GM12878 (cell line): Measurements from ENCODE around the gene TRAF3IP3. TPM values are rescaled to one million over a fixed set of nuclear protein-coding genes. Genes with fewer than 3 reads are reported as not detected.

ENCODE experiments used
- ASH2L ChIP-seq: fragments of 300-600, 200-600 bp; sonication (generic); IDR thresholded peaks from 2 replicates; pipeline ENCODE4 v1.6.1; 2017; ENCODE audit warnings: low read depth, mild to moderate bottlenecking, borderline replicate concordance
- BRCA1 ChIP-seq: IDR thresholded peaks from 2 replicates; pipeline ENCODE4 v1.6.1; 2011; ENCODE audit warnings: low read depth, low read length, improper control_type of control experiment
- CBX3 ChIP-seq: fragments of 200-600 bp; sonication (generic); IDR thresholded peaks from 2 replicates; pipeline ENCODE4 v1.6.1; 2016; ENCODE audit warnings: low read depth, borderline replicate concordance
- CREB1 ChIP-seq: IDR thresholded peaks from 2 replicates; pipeline ENCODE4 v1.6.1; 2012; ENCODE audit warnings: low read depth, mild to moderate bottlenecking, inconsistent platforms
- EP300 ChIP-seq, 2 experiments: fragments of 150-350 bp in 1 of 2; IDR thresholded peaks; 2 replicates each; pipeline ENCODE4 v1.6.1; 2011 to 2012; ENCODE audit warnings: low read depth in 2 of 2, low read length in 2 of 2, borderline replicate concordance in 1 of 2, improper control_type of control experiment in 1 of 2, inconsistent platforms in 1 of 2; ENCODE audit not compliant: control insufficient read depth in 1 of 2
- FOXK2 ChIP-seq: fragments of 450-650 bp; IDR thresholded peaks from 2 replicates; pipeline ENCODE4 v1.6.1; 2017; ENCODE audit warnings: mild to moderate bottlenecking, moderate library complexity
- GABPA ChIP-seq: IDR thresholded peaks from 2 replicates; pipeline ENCODE4 v1.6.1; 2014; ENCODE audit warnings: antibody characterized with exemption, low read depth, mild to moderate bottlenecking, inconsistent platforms
- IKZF1 ChIP-seq: fragments of 450-650 bp; conservative IDR thresholded peaks from 2 replicates; pipeline ENCODE4 v1.6.1; 2017; ENCODE audit warnings: antibody characterized with exemption, mild to moderate bottlenecking
- MTA3 ChIP-seq: IDR thresholded peaks from 2 replicates; pipeline ENCODE4 v1.6.1; 2012; ENCODE audit warnings: low read length, inconsistent platforms, borderline replicate concordance
- MYC ChIP-seq: IDR thresholded peaks from 2 replicates; pipeline ENCODE4 v1.6.1; 2011; ENCODE audit warnings: mild to moderate bottlenecking, low read length, moderate library complexity, inconsistent platforms; ENCODE audit not compliant: insufficient read depth, insufficient replicate concordance, insufficient read length, severe bottlenecking
- NFIC ChIP-seq: IDR thresholded peaks from 2 replicates; pipeline ENCODE4 v1.6.1; 2012; ENCODE audit warnings: low read depth, mild to moderate bottlenecking, inconsistent platforms, low read length, moderate library complexity
- NR2C1 ChIP-seq: fragments of 450-650 bp; IDR thresholded peaks from 2 replicates; pipeline ENCODE4 v1.6.1; 2017; ENCODE audit warnings: antibody characterized with exemption, mild to moderate bottlenecking, moderate library complexity
- POLR2AphosphoS5 ChIP-seq: IDR thresholded peaks from 2 replicates; pipeline ENCODE4 v1.6.1; 2011; ENCODE audit warnings: mild to moderate bottlenecking, low read length, inconsistent platforms
- RELA ChIP-seq: fragments of 450-650 bp; IDR thresholded peaks from 2 replicates; pipeline ENCODE4 v1.8.0; 2014; ENCODE audit warnings: borderline replicate concordance; ENCODE audit not compliant: partially characterized antibody
- SMAD1 ChIP-seq: fragments of 450-650 bp; IDR thresholded peaks from 2 replicates; pipeline ENCODE4 v1.6.1; 2018; ENCODE audit warnings: mild to moderate bottlenecking, low read depth; ENCODE audit not compliant: partially characterized antibody
- SUPT20H ChIP-seq: IDR thresholded peaks from 2 replicates; pipeline ENCODE4 v1.6.1; 2011; ENCODE audit warnings: low read depth, mild to moderate bottlenecking, low read length, moderate library complexity, borderline replicate concordance; ENCODE audit not compliant: control insufficient read depth
- TCF3 ChIP-seq: IDR thresholded peaks from 2 replicates; pipeline ENCODE4 v1.6.1; 2012; ENCODE audit warnings: low read depth, mild to moderate bottlenecking, low read length, borderline replicate concordance; ENCODE audit not compliant: insufficient read depth
- YY1 ChIP-seq: IDR thresholded peaks from 2 replicates; pipeline ENCODE4 v1.6.1; 2011; ENCODE audit warnings: low read depth, mild to moderate bottlenecking, low read length
- ZBED1 ChIP-seq: IDR thresholded peaks from 2 replicates; pipeline ENCODE4 v1.6.1; 2016; ENCODE audit warnings: borderline replicate concordance
- ZNF274 ChIP-seq: IDR thresholded peaks from one replicate; pipeline ENCODE4 v1.8.0; 2011; ENCODE audit not compliant: insufficient read length, insufficient read depth
- ZNF622 ChIP-seq: fragments of 450-650 bp; IDR thresholded peaks from 2 replicates; pipeline ENCODE4 v1.6.1; 2017; ENCODE audit warnings: mild to moderate bottlenecking, inconsistent platforms
- ZZZ3 ChIP-seq: IDR thresholded peaks from 2 replicates; pipeline ENCODE4 v1.6.1; 2011; ENCODE audit warnings: low read depth; ENCODE audit not compliant: control insufficient read depth, insufficient read length
- polyA plus RNA-seq, 11 experiments: library from polyadenylated mRNA; depleted of rRNA in 4 of 11; unstranded in 6 of 11; stranded (reverse) in 5 of 11; fragments of >200 nt; fragmentation: Nextera tagmentation in 4 of 11; fragmentation: Illumina TruSeq in 1 of 11; extraction: Ambion mirVana in 4 of 11; extraction: Trizol in 1 of 11; gene quantifications; 1 replicate in 1 of 11; 2 replicates in 10 of 11; pipeline versions ENCODE4 v1.2.1 to v1.2.3, GENCODE V29; 2011 to 2016; ENCODE audit warnings: inconsistent platforms in 2 of 11, missing spikeins in 2 of 11, low read depth in 1 of 11
- total RNA-seq, 4 experiments: library from RNA; depleted of rRNA in 3 of 4; stranded (reverse); fragments of >200 nt in 3 of 4; fragmentation: Illumina TruSeq in 1 of 4; extraction: Trizol in 1 of 4; gene quantifications; 2 replicates each; pipeline versions ENCODE4 v1.2.1 to v1.2.3, GENCODE V29; 2013 to 2021
- TF ChIP-seq, protein P1 (sequence below), 3 experiments: IDR thresholded peaks in 2 of 3; conservative IDR thresholded peaks in 1 of 3; 2 replicates each; pipeline ENCODE4 v1.5.1; 2011; ENCODE audit warnings: low read depth in 3 of 3, low read length in 3 of 3, mild to moderate bottlenecking in 3 of 3, control low read depth in 2 of 3, moderate library complexity in 2 of 3, inconsistent platforms in 1 of 3, mixed read lengths in 1 of 3; ENCODE audit not compliant: control insufficient read depth in 2 of 3, insufficient read depth in 1 of 3; ENCODE audit errors: extremely low read depth in 1 of 3
- TF ChIP-seq, protein P2 (sequence below): IDR thresholded peaks from 2 replicates; pipeline ENCODE4 v1.6.1; 2012; ENCODE audit warnings: mild to moderate bottlenecking, low read depth, low read length

TRAF3IP3 gene
- total and polyA plus RNA-seq, 10 of the 15 experiments (the other 5 are each of a cell fraction or from before 2014, with no cell fraction given), result 61.6 to 121 (median 96.5) TPM

DNA sequence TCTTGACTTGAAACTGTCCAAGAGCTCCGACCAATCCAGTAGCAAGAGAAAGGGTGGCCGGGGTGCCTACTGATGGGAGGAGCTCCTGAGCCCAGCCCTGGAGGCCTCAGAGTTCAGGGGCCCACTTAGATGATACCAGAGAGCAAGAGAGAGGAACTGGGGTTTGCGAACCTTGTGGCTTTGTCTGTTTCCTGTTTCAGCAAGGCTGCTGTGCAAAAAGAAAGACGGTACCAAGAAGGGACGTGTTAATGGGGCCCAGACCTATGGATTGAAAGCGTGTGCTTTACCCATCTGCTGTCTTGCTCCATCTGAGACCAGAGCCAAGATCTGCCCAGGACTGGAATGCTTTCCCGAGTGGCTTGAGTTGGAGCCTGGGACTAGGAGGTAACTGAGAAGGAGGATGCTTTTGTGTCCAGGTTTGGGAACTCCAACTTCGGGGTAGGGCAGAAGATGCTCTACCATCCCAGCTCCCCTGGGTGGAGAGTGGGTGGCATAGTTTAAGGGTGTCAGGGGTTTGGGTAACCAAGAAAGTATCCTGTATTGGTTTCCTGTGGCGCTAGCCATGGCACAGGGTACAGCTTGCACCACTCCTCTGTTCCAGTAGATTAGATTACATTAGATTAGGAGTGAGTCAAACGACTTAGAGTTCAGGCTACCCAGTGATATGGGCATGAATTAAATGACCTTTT, at the start of gene TRAF3IP3 (continued):
- TF ChIP-seq ZZZ3, result no peak
- TF ChIP-seq SUPT20H, result no peak
- TF ChIP-seq TCF3, result no peak
- peak; percentile 52; the same call in 1 of the 2 replicates for TF ChIP-seq CREB1
- peak; percentile 42; the same call in 1 of the 2 replicates for TF ChIP-seq MTA3
- no peak for TF ChIP-seq ASH2L
- peak; percentile 28; the same call in 1 of the 2 replicates for TF ChIP-seq GABPA
- TF ChIP-seq ZNF622, result no peak
- TF ChIP-seq NFIC, result peak; percentile 69; the same call in 1 of the 2 replicates
- no peak; the same call in 1 of the 2 replicates for TF ChIP-seq NR2C1
- no peak for TF ChIP-seq ZBED1
- TF ChIP-seq POLR2AphosphoS5, result peak; percentile 75
- TF ChIP-seq, protein P1, sequence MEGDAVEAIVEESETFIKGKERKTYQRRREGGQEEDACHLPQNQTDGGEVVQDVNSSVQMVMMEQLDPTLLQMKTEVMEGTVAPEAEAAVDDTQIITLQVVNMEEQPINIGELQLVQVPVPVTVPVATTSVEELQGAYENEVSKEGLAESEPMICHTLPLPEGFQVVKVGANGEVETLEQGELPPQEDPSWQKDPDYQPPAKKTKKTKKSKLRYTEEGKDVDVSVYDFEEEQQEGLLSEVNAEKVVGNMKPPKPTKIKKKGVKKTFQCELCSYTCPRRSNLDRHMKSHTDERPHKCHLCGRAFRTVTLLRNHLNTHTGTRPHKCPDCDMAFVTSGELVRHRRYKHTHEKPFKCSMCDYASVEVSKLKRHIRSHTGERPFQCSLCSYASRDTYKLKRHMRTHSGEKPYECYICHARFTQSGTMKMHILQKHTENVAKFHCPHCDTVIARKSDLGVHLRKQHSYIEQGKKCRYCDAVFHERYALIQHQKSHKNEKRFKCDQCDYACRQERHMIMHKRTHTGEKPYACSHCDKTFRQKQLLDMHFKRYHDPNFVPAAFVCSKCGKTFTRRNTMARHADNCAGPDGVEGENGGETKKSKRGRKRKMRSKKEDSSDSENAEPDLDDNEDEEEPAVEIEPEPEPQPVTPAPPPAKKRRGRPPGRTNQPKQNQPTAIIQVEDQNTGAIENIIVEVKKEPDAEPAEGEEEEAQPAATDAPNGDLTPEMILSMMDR (IDR thresholded peaks at IDR 0.05 in 2 of 3, conservative IDR thresholded peaks at IDR 0.05 in 1 of 3; ENCODE audit: control insufficient read depth in 2 of 3, extremely low read depth in 1 of 3, insufficient read depth in 1 of 3, low read depth in 3 of 3, low read length in 3 of 3), result no peak
- no peak for TF ChIP-seq FOXK2
- 0 out of 4 replicates have a peak, but pooled peaks of 1 of the 2 experiments have one; percentile 13 for TF ChIP-seq EP300 (IDR thresholded peaks at IDR 0.05; ENCODE audit: borderline replicate concordance in 1 of 2, control insufficient read depth in 1 of 2, low read depth in 2 of 2, low read length in 2 of 2)
- no peak for TF ChIP-seq ZNF274
- TF ChIP-seq CBX3, result no peak
- TF ChIP-seq, protein P2, sequence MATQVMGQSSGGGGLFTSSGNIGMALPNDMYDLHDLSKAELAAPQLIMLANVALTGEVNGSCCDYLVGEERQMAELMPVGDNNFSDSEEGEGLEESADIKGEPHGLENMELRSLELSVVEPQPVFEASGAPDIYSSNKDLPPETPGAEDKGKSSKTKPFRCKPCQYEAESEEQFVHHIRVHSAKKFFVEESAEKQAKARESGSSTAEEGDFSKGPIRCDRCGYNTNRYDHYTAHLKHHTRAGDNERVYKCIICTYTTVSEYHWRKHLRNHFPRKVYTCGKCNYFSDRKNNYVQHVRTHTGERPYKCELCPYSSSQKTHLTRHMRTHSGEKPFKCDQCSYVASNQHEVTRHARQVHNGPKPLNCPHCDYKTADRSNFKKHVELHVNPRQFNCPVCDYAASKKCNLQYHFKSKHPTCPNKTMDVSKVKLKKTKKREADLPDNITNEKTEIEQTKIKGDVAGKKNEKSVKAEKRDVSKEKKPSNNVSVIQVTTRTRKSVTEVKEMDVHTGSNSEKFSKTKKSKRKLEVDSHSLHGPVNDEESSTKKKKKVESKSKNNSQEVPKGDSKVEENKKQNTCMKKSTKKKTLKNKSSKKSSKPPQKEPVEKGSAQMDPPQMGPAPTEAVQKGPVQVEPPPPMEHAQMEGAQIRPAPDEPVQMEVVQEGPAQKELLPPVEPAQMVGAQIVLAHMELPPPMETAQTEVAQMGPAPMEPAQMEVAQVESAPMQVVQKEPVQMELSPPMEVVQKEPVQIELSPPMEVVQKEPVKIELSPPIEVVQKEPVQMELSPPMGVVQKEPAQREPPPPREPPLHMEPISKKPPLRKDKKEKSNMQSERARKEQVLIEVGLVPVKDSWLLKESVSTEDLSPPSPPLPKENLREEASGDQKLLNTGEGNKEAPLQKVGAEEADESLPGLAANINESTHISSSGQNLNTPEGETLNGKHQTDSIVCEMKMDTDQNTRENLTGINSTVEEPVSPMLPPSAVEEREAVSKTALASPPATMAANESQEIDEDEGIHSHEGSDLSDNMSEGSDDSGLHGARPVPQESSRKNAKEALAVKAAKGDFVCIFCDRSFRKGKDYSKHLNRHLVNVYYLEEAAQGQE, result no peak
- TF ChIP-seq MYC, result no peak
- TF ChIP-seq BRCA1, result no peak
- peak; percentile 75; the same call in 1 of the 2 replicates for TF ChIP-seq YY1
- TF ChIP-seq RELA, result peak; percentile 7
- TF ChIP-seq SMAD1, result no peak
- TF ChIP-seq IKZF1, result peak; percentile 61
